K562 (cell line): ENCODE measurements around the gene CACYBP. TPM values are rescaled to one million over a fixed set of nuclear protein-coding genes. Genes with fewer than 3 reads are reported as not detected.

ENCODE experiments used
- ATAC-seq: fragments of 200-7000 bp; cut with Tn5 transposase; 3 replicates; pipeline ENCODE4 v1.9.1; 2020; ENCODE audit warnings: moderate library complexity
- BruUV-seq: library from RNA; stranded (reverse); fragments of 400-500 nt; replicated peaks from 2 replicates; lab custom pipeline; 2021; lab: Mats Ljungman, UMichigan
- CTCF ChIA-PET: fragments of 300-600 bp; formaldehyde crosslinking; extraction: SDS; loops from one replicate; lab custom pipeline; 2021; ENCODE audit warnings: low intra/inter-chr PET ratio; lab: Yijun Ruan, JAX
- POLR2A ChIA-PET: fragments of 300-600, 350-650 bp; sonication (Branson Sonifier 250); formaldehyde crosslinking; extraction: SDS; loops from one replicate; lab custom pipeline; 2021; ENCODE audit warnings: antibody characterized with exemption, inconsistent platforms; lab: Yijun Ruan, JAX
- DNase-seq, 4 experiments: peaks; one replicate each; pipeline versions ENCODE4 v3.0.0 to v3.0.0-alpha.2; 2011 to 2018; ENCODE audit warnings: low spot score in 3 of 4, mixed read lengths in 3 of 4; ENCODE audit errors: extremely low read depth in 1 of 4
- FAIRE-seq: peaks from 2 replicates; lab custom pipeline; 2011; peaks lifted over from hg19 to GRCh38; lab: Jason Lieb, UNC
- H2AFZ ChIP-seq: 2 replicates; pipeline ENCODE4 v1.6.0; 2011; ENCODE audit warnings: low read depth, low read length, control low read depth, inconsistent platforms
- H3K27ac ChIP-seq: fragments of 200-600 bp; 3 replicates; pipeline ENCODE4 v1.8.0; 2011; ENCODE audit warnings: low read depth, mild to moderate bottlenecking, control low read depth, inconsistent platforms, low read length, moderate library complexity, mixed read lengths; ENCODE audit errors: extremely low read depth
- H3K27me3 ChIP-seq, 2 experiments: fragments of 300-600 bp in 1 of 2; 2 replicates in 1 of 2; 3 replicates in 1 of 2; pipeline versions ENCODE4 v1.6.0 to v1.8.0; 2011; ENCODE audit warnings: inconsistent platforms in 2 of 2, low read length in 2 of 2, mild to moderate bottlenecking in 1 of 2, mixed read lengths in 1 of 2, moderate library complexity in 1 of 2; ENCODE audit not compliant: control insufficient read depth in 2 of 2, insufficient read depth in 2 of 2
- H3K36me3 ChIP-seq: fragments of 300-600 bp; 3 replicates; pipeline ENCODE4 v1.8.0; 2011; ENCODE audit warnings: mild to moderate bottlenecking, low read length, inconsistent platforms; ENCODE audit not compliant: control insufficient read depth, insufficient read depth
- H3K4me1 ChIP-seq, 2 experiments: fragments of 200-600 bp in 1 of 2; replicated peaks in 1 of 2; 2 replicates in 1 of 2; 3 replicates in 1 of 2; pipeline versions ENCODE4 v1.5.1 to v1.8.0; 2011; ENCODE audit warnings: inconsistent platforms in 2 of 2, low read length in 2 of 2, mild to moderate bottlenecking in 1 of 2, mixed read lengths in 1 of 2, moderate library complexity in 1 of 2; ENCODE audit not compliant: control insufficient read depth in 2 of 2, insufficient read depth in 2 of 2
- H3K4me2 ChIP-seq: 2 replicates; pipeline ENCODE4 v1.6.1; 2011; ENCODE audit warnings: low read length, control low read depth, inconsistent platforms, mixed read lengths; ENCODE audit not compliant: insufficient read depth
- H3K4me3 ChIP-seq: fragments of 200-600 bp; sonication (generic), shearing (Covaris generic); 2 replicates; pipeline ENCODE4 v1.5.1; 2016; ENCODE audit warnings: control low read depth, inconsistent platforms
- H3K79me2 ChIP-seq: fragments of 200-600 bp; 3 replicates; pipeline ENCODE4 v1.8.0; 2011; ENCODE audit warnings: low read length, inconsistent platforms; ENCODE audit not compliant: control insufficient read depth, insufficient read depth
- H3K9ac ChIP-seq, 2 experiments: 2 replicates each; pipeline versions ENCODE4 v1.6.0 to v1.6.1; 2011; ENCODE audit warnings: low read depth in 2 of 2, low read length in 2 of 2, control low read depth in 1 of 2, inconsistent platforms in 1 of 2, mild to moderate bottlenecking in 1 of 2, mixed read lengths in 1 of 2; ENCODE audit not compliant: insufficient read depth in 1 of 2
- H3K9me1 ChIP-seq: one replicate; pipeline ENCODE4 v1.6.0; 2011; ENCODE audit warnings: inconsistent platforms, mild to moderate bottlenecking, low read length, moderate library complexity; ENCODE audit not compliant: control insufficient read depth, insufficient read depth
- H3K9me3 ChIP-seq: replicated peaks from 2 replicates; pipeline ENCODE4 v1.5.1; 2011; ENCODE audit warnings: low read depth, low read length, inconsistent platforms; ENCODE audit not compliant: control insufficient read depth, insufficient read depth
- H4K20me1 ChIP-seq: replicated peaks from 2 replicates; pipeline ENCODE4 v1.6.1; 2011; ENCODE audit warnings: low read length, inconsistent platforms, mixed read lengths; ENCODE audit not compliant: control insufficient read depth, insufficient read depth
- EZH2 ChIP-seq: IDR thresholded peaks from 2 replicates; pipeline ENCODE4 v1.6.1; 2012; ENCODE audit warnings: low read depth, mild to moderate bottlenecking, inconsistent platforms, low read length, borderline replicate concordance
- NFXL1 ChIP-seq: fragments of 450-650 bp; formaldehyde crosslinking; IDR thresholded peaks from 2 replicates; pipeline ENCODE4 v1.4.0; 2021; ENCODE audit warnings: mild to moderate bottlenecking
- PHB ChIP-seq: fragments of 250-450 bp; sonication (Bioruptor Pico); IDR thresholded peaks from 2 replicates; pipeline ENCODE4 v1.5.0; 2021
- PKNOX1 ChIP-seq: fragments of 450-650 bp; IDR thresholded peaks from 2 replicates; pipeline ENCODE4 v1.6.1; 2016
- REST ChIP-seq, 2 experiments: fragments of 450-650 bp; formaldehyde crosslinking in 1 of 2; IDR thresholded peaks; 2 replicates each; pipeline versions ENCODE4 v1.4.0 to v1.6.1; 2014 to 2020; ENCODE audit warnings: mild to moderate bottlenecking in 2 of 2, borderline replicate concordance in 1 of 2, low read depth in 1 of 2
- RNF2 ChIP-seq: sonication (generic); IDR thresholded peaks from 2 replicates; pipeline ENCODE4 v1.6.1; 2016
- SRF ChIP-seq, 2 experiments: fragments of 250-450, 450-650 bp in 1 of 2; sonication (Bioruptor Pico) in 1 of 2; sonication (generic) in 1 of 2; formaldehyde crosslinking; IDR thresholded peaks; 2 replicates each; pipeline versions ENCODE4 v1.5.0 to v1.5.1; 2020 to 2022; ENCODE audit warnings: mild to moderate bottlenecking in 1 of 2, missing genetic modification reagents in 1 of 2
- SRSF9 ChIP-seq: fragments of 200-400 bp; formaldehyde crosslinking; IDR thresholded peaks from 2 replicates; pipeline ENCODE4 v1.6.1; 2017; ENCODE audit warnings: low read depth, low read length, borderline replicate concordance
- TAF7 ChIP-seq: fragments of 450-650 bp; IDR thresholded peaks from 2 replicates; pipeline ENCODE4 v1.6.1; 2016; ENCODE audit warnings: missing genetic modification characterization, missing compliant biosample characterization
- ZBTB1 ChIP-seq: sonication (generic); formaldehyde crosslinking; IDR thresholded peaks from 2 replicates; pipeline ENCODE4 v1.8.1; 2023; ENCODE audit warnings: missing genetic modification reagents, low read depth, mild to moderate bottlenecking, borderline replicate concordance
- WGBS: fragments of 100-300 bp; shearing (Covaris generic); methylation state at CpG from one replicate; pipeline ENCODE4 v1.1.6; 2016; ENCODE audit warnings: low coverage, mixed read lengths; ENCODE audit not compliant: insufficient coverage; ENCODE audit errors: missing lambda C conversion rate; 5-methylcytosine and 5-hydroxymethylcytosine counted together
- in situ Hi-C: fragments of 300-500 bp; cut with MboI; formaldehyde crosslinking; loops from 4 replicates; pipeline ENCODE4 v1.15.0; 2018; ENCODE audit warnings: inconsistent platforms, mixed read lengths
- intact Hi-C: fragments of 100-400 bp; cut with micrococcal nuclease; formaldehyde crosslinking; loops from 2 replicates; pipeline ENCODE4 v1.14.2; 2022
- polyA plus RNA-seq, 8 experiments: library from polyadenylated mRNA; depleted of rRNA in 4 of 8; stranded (reverse) in 5 of 8; unstranded in 3 of 8; fragments of >200 nt; fragmentation: Nextera tagmentation in 2 of 8; fragmentation: Illumina TruSeq in 1 of 8; extraction: Ambion mirVana in 2 of 8; extraction: Trizol in 1 of 8; gene quantifications; 2 replicates each; pipeline versions ENCODE4 v1.2.1 to v1.2.3, GENCODE V29; 2011 to 2014; ENCODE audit warnings: inconsistent platforms in 1 of 8, missing spikeins in 1 of 8
- total RNA-seq, 7 experiments: library from RNA; depleted of rRNA in 6 of 7; stranded (reverse); fragments of >200 nt in 6 of 7; fragmentation: Illumina TruSeq in 2 of 7; extraction: Trizol in 2 of 7; gene quantifications; 2 replicates each; pipeline versions ENCODE4 v1.2.1 to v1.2.3, GENCODE V29; 2011 to 2021; ENCODE audit warnings: low replicate concordance in 1 of 7
- TF ChIP-seq, protein P1 (sequence below): sonication (generic); formaldehyde crosslinking; IDR thresholded peaks from 2 replicates; pipeline ENCODE4 v1.8.1; 2023; ENCODE audit warnings: mild to moderate bottlenecking, missing genetic modification reagents

CACYBP gene
- total and polyA plus RNA-seq, 9 of the 15 experiments (the other 6 are each of a cell fraction or from before 2014, with no cell fraction given), result 147 to 1,576 (median 488) TPM

GRCh38 chr1:175045097-175045496 is 45.4 kb downstream of the CACYBP start:
- in situ Hi-C loops, result no loop called here
- POLR2A ChIA-PET, result interaction anchor here (1.7 kb wide), 1 partner anchor 33 kb away, joined by 4 read pairs; no protein-coding TSS in a partner anchor

More at GRCh38 chr1:175045097-175045496, 45.4 kb downstream of the CACYBP start:
- intact Hi-C loops, result no loop called here
- no peak for TF ChIP-seq SRF (CRISPR knock-in tag; IDR thresholded peaks at IDR 0.05)
- TF ChIP-seq ZBTB1 (CRISPR knock-in tag), result no peak
- TF ChIP-seq EZH2, result no peak
- TF ChIP-seq, protein P1, sequence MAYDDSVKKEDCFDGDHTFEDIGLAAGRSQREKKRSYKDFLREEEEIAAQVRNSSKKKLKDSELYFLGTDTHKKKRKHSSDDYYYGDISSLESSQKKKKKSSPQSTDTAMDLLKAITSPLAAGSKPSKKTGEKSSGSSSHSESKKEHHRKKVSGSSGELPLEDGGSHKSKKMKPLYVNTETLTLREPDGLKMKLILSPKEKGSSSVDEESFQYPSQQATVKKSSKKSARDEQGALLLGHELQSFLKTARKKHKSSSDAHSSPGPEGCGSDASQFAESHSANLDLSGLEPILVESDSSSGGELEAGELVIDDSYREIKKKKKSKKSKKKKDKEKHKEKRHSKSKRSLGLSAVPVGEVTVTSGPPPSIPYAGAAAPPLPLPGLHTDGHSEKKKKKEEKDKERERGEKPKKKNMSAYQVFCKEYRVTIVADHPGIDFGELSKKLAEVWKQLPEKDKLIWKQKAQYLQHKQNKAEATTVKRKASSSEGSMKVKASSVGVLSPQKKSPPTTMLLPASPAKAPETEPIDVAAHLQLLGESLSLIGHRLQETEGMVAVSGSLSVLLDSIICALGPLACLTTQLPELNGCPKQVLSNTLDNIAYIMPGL (CRISPR knock-in tag), result no peak
- TF ChIP-seq PKNOX1, result no peak
- TF ChIP-seq TAF7 (tag), result no peak
- no peak for TF ChIP-seq REST (IDR thresholded peaks at IDR 0.05; ENCODE audit: borderline replicate concordance)
- no peak for TF ChIP-seq REST (CRISPR knock-in tag; IDR thresholded peaks at IDR 0.05; ENCODE audit: low read depth)
- TF ChIP-seq PHB, result no peak
- no peak for TF ChIP-seq SRSF9
- TF ChIP-seq NFXL1, result no peak
- no peak for TF ChIP-seq RNF2
- TF ChIP-seq, all 486 proteins: peak for 0
- no peak overlapping the region for H3K27ac ChIP-seq
- H3K9me3 ChIP-seq, result no peaks in the 10 kb centered on the region
- peaks cover 0 to 11% of the 10 kb centered on the region in 2 experiments; a peak in 1 of 5 replicates for H3K4me1 ChIP-seq
- H2AFZ ChIP-seq, result no peak overlapping the region
- H3K4me3 ChIP-seq, result no peak overlapping the region
- no peaks in the 10 kb centered on the region for H4K20me1 ChIP-seq
- CTCF ChIA-PET, result no interaction called here
- no peak for FAIRE-seq
- ATAC-seq, result no peak; the same call in 1 of the 3 replicates
- peaks cover 38 to 55% of the 10 kb centered on the region in 2 experiments for H3K27me3 ChIP-seq
- H3K4me2 ChIP-seq, result no peak overlapping the region
- H3K9me1 ChIP-seq, result no peaks in the 10 kb centered on the region
- H3K36me3 ChIP-seq, result no peaks in the 10 kb centered on the region
- no peak overlapping the region for H3K9ac ChIP-seq
- no peaks in the 10 kb centered on the region for H3K79me2 ChIP-seq
- 24% methylated on average over 19 of the region's 19 CpGs for WGBS
- DNase-seq, result no peak
- BruUV-seq, result no TSS peak
